Uterus (tissue), 2 donors: ENCODE results near the gene SCTR.

Experiments used
- POLR2A ChIP-seq, 2 donors: fragments of 450-650 bp; IDR thresholded peaks; one replicate each; pipeline ENCODE4 v1.6.1; 2016; ENCODE audit warnings: antibody characterized with exemption in 2 of 2, mild to moderate bottlenecking in 1 of 2, moderate library complexity in 1 of 2
- TF ChIP-seq, protein P1 (sequence below), 4 experiments: fragments of 200-600 bp in 2 of 4; fragments of 450-650 bp in 2 of 4; sonication (generic) in 2 of 4; IDR thresholded peaks; one replicate each; pipeline ENCODE4 v1.5.1; 2016 to 2019; ENCODE audit warnings: antibody characterized with exemption in 4 of 4, mild to moderate bottlenecking in 2 of 4, moderate library complexity in 1 of 4

DNA sequence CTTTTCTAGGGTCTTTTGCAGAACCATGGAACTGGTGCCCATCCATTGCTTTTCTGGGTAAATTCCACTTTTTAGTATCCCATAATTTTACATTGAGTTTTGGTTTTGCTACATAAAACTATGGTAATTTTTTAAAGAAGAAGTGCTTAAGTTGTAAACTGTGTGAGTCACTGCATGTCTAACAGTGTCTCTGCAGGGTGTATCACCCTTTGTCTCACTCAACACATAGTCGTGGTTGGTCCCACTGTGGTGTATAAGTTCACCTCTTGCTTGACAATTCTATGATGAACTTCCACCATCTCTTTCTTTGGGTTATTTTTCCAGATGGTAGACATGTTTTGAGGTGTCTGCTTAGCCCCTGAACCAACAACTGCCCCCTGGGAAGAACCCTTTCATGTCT lies 10.5 kb downstream of the SCTR start:
- TF ChIP-seq, protein P1, sequence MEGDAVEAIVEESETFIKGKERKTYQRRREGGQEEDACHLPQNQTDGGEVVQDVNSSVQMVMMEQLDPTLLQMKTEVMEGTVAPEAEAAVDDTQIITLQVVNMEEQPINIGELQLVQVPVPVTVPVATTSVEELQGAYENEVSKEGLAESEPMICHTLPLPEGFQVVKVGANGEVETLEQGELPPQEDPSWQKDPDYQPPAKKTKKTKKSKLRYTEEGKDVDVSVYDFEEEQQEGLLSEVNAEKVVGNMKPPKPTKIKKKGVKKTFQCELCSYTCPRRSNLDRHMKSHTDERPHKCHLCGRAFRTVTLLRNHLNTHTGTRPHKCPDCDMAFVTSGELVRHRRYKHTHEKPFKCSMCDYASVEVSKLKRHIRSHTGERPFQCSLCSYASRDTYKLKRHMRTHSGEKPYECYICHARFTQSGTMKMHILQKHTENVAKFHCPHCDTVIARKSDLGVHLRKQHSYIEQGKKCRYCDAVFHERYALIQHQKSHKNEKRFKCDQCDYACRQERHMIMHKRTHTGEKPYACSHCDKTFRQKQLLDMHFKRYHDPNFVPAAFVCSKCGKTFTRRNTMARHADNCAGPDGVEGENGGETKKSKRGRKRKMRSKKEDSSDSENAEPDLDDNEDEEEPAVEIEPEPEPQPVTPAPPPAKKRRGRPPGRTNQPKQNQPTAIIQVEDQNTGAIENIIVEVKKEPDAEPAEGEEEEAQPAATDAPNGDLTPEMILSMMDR (IDR thresholded peaks at IDR 0.05) = no peak
- TF ChIP-seq POLR2A (IDR thresholded peaks at IDR 0.05) = no peak
